SU-DHL-6 (cell line): Measurements from ENCODE around the gene BASP1.
"Not testable (repeated sequence)": the region's sequence is repeated elsewhere in the genome, so short reads cannot be mapped to it uniquely, and the experiment has no call there.

Experiments used
- EZH2phosphoT487 ChIP-seq: fragments of 200-600 bp; sonication (generic), shearing (Covaris generic); conservative IDR thresholded peaks from 2 replicates; pipeline ENCODE4 v1.6.1; 2018; ENCODE audit warnings: mild to moderate bottlenecking, antibody characterized with exemption, low read length, moderate library complexity, mixed read lengths
- TF ChIP-seq, protein P1 (sequence below): fragments of 200-600 bp; sonication (generic); IDR thresholded peaks from one replicate; pipeline ENCODE4 v1.5.1; 2017; ENCODE audit warnings: antibody characterized with exemption, mild to moderate bottlenecking, low read length, moderate library complexity; ENCODE audit not compliant: insufficient read depth, poor library complexity, severe bottlenecking

DNA sequence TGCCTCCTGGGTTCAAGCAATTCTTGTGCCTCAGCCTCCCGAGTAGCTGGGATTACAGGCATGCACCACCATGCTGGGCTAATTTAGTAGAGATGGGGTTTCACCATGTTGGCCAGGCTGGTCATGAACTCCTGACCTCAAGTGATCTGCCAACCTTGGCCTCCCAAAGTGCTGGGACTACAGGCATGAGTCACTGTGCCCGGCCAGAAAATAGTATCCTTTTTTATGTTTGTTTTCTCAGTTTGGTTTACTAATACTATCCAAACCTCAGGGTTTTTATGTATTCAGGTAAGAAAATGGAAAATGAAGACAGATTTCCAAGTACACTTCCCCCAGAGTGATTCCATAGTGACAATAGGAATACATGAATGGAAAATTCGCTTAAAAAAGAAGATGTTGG lies 101.7 kb downstream of the BASP1 start:
- not testable (repeated sequence) for TF ChIP-seq EZH2phosphoT487
- TF ChIP-seq, protein P1, sequence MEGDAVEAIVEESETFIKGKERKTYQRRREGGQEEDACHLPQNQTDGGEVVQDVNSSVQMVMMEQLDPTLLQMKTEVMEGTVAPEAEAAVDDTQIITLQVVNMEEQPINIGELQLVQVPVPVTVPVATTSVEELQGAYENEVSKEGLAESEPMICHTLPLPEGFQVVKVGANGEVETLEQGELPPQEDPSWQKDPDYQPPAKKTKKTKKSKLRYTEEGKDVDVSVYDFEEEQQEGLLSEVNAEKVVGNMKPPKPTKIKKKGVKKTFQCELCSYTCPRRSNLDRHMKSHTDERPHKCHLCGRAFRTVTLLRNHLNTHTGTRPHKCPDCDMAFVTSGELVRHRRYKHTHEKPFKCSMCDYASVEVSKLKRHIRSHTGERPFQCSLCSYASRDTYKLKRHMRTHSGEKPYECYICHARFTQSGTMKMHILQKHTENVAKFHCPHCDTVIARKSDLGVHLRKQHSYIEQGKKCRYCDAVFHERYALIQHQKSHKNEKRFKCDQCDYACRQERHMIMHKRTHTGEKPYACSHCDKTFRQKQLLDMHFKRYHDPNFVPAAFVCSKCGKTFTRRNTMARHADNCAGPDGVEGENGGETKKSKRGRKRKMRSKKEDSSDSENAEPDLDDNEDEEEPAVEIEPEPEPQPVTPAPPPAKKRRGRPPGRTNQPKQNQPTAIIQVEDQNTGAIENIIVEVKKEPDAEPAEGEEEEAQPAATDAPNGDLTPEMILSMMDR, result not testable (repeated sequence)
